HG02623 (cell line): ENCODE results near the gene RFC4.
"Not testable (repeated sequence)": the region's sequence is repeated elsewhere in the genome, so short reads cannot be mapped to it uniquely, and the experiment has no call there.

Source experiments
- ATAC-seq: cut with Tn5 transposase; IDR thresholded peaks from one replicate; pipeline ENCODE4 v1.9.1; 2021; ENCODE audit warnings: moderate library complexity; ENCODE audit not compliant: unreplicated experiment

The RFC4 gene, protein sequence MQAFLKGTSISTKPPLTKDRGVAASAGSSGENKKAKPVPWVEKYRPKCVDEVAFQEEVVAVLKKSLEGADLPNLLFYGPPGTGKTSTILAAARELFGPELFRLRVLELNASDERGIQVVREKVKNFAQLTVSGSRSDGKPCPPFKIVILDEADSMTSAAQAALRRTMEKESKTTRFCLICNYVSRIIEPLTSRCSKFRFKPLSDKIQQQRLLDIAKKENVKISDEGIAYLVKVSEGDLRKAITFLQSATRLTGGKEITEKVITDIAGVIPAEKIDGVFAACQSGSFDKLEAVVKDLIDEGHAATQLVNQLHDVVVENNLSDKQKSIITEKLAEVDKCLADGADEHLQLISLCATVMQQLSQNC

DNA sequence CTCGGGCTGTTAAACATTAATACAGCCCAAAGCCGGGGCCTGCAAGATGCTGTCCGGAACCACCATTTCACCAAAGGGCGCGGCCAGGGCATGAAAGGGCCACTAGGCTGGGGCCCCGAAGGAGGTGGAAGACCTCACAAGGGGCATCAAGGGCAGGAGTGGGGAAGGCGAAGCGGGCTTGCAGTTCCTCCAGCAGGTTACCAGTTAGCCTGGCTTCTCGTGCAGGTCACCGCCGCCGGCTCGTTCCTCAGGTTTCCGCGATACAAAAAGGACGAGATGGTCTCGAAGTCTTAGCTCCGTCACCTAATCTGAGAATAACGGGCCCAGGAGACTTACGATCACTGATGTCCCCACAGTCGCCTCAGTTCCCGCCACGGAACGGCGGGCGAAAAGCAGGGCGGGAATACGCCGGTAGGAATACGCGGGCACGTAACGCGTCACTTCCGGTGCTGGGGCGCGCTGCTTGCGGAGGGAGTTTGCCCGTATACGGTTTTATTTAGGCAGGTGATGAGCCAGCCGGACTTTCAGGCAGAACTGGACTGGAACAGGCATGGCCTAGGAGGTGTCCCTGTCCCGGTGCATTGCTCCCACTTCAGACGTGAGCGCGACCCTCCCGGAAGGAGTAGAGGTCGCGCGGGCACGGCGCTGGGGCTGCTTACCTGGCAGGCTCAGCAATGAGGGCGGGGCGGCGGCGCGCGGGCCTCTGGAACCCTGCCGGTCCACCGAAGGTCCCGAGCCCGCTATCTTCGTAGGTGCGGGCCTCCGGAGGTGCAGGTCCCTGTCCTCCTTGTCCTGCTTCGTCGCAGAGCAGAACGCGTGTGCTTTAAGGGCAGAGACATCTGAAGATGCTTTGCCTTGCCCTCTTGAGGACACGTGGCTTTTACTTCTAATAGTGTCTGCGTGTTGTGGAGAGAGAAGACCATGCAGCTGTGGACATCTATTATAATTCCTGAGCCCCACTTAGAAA lies at the start of gene RFC4:
RFC4 (minus strand) TSS at position 394 of the 967 bp plus-strand sequence. CDS start 1,769 bp downstream, outside the sequence.
- ATAC-seq, result peak; percentile 92

DNA sequence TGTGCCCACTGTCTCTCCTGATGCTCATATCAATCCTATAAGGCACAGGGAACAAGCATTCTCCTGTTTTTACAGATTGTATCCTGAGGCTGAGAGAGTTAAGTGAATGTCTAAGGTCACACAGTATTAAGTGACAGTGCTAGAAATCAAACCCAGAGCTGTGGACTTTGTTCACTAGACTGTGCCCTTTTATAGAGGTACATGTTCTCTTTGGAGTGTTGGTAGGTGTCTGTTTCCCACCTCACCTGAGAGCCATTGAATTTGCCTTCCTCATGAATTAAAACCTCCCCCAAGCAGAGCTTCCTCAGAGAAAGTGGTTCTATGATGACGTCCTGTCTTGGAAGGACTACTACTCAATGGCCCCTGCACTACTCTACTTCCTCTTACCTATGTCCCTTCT lies 48.7 kb upstream of the RFC4 start:
- ATAC-seq, result no peak

DNA sequence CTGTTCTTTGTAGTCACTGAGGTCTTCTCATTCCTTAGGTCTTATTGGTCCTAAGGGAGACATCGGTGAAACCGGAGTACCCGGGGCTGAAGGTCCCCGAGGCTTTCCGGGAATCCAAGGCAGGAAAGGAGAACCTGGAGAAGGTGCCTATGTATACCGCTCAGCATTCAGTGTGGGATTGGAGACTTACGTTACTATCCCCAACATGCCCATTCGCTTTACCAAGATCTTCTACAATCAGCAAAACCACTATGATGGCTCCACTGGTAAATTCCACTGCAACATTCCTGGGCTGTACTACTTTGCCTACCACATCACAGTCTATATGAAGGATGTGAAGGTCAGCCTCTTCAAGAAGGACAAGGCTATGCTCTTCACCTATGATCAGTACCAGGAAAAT lies 47.9 kb upstream of the RFC4 start:
- ATAC-seq, result no peak

DNA sequence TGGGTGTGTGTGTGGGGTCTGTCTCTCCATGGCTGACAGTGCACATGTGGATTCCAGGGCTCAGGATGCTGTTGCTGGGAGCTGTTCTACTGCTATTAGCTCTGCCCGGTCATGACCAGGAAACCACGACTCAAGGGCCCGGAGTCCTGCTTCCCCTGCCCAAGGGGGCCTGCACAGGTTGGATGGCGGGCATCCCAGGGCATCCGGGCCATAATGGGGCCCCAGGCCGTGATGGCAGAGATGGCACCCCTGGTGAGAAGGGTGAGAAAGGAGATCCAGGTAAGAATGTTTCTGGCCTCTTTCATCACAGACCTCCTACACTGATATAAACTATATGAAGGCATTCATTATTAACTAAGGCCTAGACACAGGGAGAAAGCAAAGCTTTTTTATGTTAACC lies 46.7 kb upstream of the RFC4 start:
- ATAC-seq, result no peak

DNA sequence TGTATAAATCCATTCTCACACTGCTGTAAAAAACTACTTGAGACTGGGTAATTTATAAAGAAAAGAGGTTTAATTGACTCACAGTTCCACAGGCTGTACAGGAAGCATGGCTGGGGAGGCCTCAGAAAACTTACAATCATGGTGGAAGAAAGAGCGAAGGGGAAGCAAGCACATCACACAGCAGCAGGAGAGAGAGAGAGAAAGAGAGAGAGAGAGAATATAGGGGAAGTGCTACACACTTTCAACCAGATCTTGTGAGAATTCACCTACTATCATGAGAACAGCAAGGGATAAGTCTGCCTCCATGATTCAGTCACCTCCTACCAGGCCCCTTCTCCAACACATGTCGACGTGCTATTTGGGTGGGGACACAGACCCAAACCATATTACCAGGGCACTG lies 45.6 kb upstream of the RFC4 start:
- not testable (repeated sequence) for ATAC-seq

DNA sequence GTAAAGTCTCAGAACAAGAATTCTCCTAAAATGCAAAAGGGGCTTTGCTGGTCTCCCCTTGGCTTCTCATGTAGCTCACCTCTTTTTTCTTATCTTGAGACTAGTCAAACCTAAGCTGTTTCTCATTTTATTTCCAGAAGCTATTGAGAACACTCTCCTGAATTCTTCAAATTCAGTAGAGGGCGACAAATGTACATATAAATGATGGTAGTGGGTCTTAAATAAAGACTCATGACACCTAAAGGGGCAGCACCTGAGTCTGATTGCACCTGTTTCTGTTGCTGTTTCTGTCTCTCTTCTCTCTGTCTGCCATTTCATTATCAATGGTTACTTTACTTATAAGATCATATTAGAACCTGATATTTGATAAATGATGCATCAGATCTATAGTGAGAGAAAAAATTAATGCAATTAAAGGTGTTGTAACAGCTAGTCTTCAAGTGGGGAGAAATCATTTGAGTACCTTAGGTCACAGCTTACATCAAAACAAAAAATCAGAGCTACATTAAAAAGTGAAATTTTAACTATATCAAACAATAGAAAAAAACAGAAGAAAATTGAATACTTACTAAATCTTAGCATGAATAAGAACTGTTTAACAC lies 43.2 kb upstream of the RFC4 start:
- peak; percentile 65 for ATAC-seq

DNA sequence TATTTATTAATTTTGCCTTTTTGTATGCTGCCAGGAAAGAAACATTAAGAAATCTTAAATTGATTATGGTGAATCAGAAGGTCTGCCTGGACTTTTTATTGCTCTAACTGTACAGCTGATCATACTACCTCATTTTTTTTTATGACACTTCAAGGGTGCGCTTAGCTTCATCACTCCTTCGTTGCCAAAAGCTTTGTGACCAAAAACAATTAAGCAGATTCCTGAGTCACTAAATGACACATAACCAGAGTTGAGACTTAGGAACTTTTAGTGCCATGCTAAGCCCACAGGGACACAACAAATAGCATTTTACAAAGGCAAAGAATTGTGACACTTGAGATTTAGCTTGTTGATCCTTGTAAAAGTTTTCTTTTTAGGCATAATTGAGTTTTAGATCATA lies 41.2 kb upstream of the RFC4 start:
- no peak for ATAC-seq

DNA sequence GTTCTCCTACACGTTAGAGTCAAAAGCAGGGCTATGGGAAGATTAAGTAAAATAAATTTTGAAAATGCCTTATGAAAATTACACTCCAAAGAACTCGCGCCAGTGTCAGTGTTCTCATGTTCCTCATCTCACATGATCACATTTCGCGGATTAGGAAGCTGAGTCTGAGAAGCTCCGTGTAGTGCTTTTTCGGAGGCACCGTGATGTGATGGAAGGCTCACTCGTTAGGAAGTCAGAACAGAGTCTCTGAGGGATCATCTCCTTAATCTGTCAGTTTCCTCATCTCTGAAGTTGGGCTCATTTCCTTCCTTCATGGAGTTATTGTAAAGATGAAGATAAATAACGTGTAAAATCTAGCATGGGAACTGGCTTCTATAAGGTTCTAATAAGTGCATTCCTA lies 39.5 kb upstream of the RFC4 start:
- no peak for ATAC-seq

DNA sequence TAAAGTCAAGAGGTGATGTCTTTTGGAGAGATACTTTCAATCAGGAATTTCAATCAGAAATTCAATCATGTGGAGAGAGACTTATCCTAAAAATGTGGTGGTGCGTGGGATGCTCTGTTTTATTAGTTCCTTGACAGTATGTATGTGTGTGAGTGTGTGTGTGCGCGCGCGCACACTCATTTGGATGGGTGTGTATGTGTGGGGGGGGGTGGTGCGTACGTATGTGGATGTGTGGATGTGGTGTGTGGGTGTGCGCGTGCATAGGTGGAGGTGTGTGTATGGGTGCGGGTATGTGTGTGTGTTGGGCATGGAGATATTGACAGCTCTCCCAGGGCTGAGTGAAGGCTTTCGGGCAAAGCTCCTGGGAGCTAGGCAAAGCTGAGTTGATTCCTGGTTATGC lies 38.6 kb upstream of the RFC4 start:
- ATAC-seq, result no peak

DNA sequence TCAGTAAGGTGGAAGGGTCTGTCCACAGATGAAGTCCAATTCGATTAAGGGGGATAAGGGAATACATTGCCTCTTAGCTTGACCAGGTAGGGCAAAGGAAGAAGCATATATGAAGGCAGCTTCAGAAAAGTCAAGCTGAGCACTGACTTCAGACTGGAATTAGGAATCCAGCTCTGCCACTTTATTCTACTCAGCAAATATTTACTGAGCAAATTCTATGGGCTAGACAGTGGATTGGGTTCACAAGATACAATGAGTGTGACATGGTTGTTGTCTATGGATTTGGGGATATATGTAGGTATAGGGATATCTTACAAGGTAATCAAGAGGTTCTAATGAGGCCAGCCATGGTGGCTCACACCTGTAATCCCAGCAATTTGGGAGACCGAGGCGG lies 36.8 kb upstream of the RFC4 start:
- no peak for ATAC-seq

DNA sequence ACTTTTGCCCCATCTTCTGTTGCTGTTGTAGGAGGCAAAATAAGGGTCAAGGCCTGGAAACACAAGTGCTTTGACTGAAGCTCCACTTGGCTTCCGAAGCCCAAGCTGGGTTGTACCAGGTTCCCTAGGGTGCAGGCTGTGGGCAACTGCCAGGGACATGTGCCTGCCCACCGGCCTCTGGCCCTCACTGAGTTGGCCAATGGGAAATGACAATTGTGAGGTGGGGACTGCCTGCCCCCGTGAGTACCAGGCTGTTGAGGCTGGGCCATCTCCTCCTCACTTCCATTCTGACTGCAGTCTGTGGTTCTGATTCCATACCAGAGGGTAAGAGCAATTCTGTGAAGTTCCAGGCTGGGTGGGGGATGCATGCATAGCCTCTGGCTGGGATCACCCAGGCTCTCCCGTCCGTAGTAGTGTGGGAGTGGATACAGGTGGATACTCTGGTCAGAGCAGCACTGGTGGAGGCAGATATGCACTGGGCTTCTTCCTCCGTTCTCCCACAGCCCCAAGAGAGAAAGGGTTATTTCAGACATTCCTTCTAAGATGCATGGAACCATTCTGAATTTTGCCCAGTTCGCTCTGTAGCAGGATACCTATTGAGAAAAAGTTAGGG lies 36.2 kb upstream of the RFC4 start, which contains the start of gene ADIPOQ:
ADIPOQ (plus strand) TSS at position 285 of the 613 bp plus-strand sequence. CDS start 10,349 bp downstream, outside the sequence.
- no peak for ATAC-seq

DNA sequence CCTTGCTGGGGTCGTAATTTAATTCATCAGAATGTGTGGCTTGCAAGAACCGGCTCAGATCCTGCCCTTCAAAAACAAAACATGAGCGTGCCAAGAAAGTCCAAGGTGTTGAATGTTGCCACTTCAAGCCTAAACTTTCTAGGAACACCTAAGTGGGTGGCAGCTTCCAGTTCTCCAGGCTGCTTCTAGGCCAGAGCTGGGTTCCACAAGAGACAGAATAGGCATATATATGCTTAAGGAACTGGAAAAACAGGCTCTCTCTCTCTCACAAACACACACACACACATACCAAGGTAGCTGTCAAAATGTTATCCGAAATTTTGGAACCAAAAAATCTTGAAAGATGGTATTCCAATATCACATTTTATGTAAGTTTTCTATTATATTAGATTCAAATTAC lies 35.3 kb upstream of the RFC4 start:
- ATAC-seq, result no peak

DNA sequence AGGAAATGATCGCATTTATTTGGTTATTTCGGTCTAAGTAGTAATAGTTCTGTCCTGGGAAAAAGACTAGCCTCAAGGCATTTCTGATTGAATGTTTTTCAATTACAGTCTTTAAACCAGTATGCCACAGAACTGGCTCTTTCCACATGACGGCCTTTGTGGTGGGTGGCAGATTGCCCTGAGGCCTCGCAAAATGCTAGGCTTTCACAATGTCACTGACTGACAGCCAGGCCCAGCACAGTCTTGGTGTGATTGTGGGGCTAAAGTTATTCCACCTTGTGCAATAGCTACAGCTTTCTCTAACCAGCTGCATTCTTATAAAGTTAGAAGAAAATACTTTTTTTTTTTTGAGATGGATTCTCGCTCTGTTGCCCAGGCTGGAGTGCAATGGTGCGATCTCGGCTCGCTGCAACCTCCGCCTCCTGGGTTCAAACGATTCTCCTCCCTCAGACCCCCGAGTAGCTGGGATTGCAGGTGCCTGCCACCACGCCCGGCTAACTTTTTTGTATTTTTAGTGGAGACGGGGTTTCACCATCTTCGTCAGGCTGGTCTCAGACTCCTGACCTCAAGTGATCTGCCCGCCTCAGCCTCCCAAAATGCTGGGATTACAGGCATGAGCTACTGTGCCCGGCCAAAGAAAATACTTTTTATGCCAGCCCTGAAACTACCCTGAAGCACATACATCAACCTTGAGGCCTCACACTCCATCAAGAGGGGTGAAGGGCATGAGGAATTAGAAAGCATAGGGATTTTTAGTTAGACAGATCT lies 33.8 kb upstream of the RFC4 start:
- ATAC-seq, result no peak

DNA sequence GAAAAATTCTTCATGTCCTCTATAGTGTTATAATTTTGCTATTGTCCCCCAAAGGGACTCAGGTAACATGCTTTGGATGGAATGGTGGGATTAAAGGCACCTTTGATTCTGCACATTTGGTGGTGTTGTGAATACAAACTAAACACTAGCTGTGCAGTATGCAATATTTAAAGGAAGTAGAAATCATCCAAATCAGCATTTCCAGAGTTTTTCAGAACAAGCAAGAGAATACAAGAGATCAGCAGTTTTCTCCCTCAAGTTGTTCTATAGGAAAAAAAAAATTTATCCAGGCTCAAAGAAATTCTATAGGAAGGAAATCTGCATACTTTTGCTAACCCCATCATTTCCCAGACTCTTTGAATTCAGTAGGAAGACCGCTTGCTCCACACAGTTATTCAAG lies 26.0 kb upstream of the RFC4 start:
- no peak for ATAC-seq

DNA sequence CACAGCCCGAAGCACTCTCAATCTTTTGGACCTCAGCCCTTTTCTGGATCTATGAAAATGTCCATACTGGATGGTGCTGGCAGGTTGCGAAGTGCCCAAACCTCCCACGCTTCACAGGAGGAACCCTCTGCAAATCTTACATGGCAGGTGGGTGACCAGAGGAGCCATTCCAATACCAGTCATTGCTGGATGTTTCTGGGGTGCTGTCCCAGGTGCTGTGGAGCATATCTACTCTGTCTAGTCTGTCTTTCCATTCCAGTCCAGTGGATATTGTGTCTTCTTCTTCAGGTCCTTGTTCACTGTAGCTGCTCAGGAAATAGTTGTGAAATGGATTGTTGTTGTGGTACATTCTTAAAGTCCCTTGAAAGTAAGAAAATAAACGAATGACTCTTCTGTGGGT lies 25.5 kb upstream of the RFC4 start:
- no peak for ATAC-seq

DNA sequence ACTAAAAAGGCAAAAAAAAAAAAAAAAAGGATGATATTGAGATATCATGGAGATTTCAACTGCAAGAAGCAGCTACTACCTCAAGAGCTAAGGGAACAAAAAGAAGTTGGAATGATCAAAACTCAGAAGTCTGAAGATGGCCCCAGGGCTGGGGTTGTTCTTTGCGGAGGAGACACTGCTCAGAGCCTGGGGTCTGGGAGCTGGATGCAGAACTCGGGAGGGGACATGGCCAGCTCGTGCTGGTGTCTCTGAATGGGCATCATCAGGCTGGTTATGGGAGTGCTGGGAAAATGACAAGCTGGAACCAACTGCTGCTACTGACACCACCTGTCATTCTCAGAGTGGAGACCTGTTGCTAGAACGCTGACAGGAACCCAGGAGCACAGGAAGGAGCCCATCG lies 22.1 kb upstream of the RFC4 start:
- no peak for ATAC-seq

DNA sequence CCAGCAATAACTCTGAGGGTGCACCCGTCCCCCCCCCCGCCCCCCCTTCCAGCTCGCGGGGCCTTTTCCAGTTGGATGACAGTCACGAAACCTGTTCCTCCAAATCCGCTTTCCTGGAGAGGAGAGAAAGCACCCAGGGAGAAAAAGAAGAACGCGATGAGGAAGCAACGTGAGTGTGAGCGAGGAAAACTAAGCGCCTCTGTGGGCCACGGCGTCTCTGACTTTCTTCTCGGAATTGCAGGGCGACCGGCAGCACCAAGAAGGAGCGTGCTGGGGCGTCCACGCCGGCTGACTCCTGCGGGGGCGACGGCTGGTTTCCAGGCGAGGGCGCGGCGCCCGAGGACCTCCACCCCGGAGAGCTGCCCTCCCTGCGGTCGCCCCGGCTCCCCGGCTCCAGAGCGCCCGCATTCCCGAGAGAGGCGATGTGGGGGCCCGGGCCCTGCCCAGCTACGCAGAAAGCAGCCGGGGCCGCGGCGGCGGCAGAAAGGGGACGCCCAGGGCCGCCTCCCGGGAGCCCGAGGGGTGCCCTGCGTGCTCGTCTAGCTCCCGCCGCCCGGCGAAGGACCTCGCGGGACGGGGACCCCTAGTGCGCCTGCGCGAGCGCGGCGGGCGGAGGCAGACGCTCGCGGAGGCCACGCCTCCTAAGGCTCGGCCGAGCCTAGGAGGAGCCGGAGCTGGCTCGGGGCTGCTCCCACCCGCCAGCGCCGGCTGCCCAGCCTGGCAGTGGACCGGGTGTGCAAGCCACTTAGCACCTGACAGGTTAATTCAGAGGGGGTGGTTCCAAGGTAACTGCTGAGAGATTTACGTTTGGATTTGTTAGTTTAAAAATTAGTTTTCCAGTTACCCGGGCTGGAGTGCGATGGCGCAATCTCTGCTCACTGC lies 20.9 kb upstream of the RFC4 start:
- peak; percentile 78 for ATAC-seq

DNA sequence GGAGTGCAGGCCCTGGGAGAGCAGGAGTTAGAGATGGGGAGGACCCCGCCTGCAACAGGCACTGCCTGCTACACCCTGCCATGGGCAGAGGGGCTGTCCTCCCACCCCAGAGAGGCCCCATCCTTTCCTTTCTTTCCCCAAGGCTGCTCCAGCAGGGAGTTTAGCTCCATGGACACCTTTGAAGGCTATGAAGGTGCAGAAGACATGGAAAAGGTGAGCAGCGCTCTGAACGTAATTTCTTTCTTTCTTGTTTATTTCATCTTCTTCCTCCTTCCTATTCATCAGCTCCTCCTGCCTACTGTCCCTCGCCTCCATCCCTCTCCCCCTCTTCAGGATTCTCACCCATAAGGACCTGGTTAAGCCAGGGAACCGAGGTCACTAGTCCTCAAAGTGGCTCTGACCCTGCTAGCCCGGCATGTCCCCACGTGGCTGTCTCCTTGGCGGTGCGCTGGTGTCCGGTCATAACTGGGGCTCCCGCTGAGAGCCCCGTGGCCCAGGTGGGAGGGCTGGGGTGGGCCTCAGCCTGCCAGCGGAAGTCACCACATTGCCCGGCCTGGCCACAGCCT lies 20.2 kb upstream of the RFC4 start:
- ATAC-seq, result no peak

DNA sequence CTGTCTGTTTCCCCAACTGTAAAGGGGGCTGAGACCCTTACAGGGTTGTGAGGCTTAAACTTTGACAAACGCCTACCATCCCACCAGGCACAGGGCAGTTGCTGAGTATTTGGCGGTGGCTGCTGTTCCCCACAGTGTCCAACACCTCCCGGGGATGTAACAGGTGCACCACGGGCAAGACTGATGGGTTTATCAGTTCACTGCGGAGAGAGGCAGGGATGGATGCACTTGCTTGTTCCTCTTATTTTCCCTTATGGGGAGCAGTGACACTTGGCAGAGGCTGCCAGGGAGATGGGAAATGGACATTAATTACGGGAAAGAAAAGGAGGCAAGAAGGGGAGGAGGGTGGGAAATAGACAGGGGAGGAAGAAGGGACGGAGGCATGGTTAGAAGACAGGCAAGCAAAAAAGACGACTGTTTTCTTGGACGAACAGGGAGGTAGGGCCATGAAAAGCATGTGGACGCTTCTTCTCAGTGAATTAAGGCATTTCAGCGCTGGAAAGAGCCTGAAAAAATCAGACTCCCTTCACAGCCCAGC lies 19.7 kb upstream of the RFC4 start:
- no peak for ATAC-seq
